T follicular helper cell (primary cell): ENCODE data around the gene RALY.
"Not testable (repeated sequence)": the region's sequence is repeated elsewhere in the genome, so short reads cannot be mapped to it uniquely, and the experiment has no call there.

ENCODE experiments used
- DNase-seq: peaks from one replicate; pipeline ENCODE4 v3.0.0-alpha.2; 2020; ENCODE audit warnings: low read depth

Gene RALY

DNA sequence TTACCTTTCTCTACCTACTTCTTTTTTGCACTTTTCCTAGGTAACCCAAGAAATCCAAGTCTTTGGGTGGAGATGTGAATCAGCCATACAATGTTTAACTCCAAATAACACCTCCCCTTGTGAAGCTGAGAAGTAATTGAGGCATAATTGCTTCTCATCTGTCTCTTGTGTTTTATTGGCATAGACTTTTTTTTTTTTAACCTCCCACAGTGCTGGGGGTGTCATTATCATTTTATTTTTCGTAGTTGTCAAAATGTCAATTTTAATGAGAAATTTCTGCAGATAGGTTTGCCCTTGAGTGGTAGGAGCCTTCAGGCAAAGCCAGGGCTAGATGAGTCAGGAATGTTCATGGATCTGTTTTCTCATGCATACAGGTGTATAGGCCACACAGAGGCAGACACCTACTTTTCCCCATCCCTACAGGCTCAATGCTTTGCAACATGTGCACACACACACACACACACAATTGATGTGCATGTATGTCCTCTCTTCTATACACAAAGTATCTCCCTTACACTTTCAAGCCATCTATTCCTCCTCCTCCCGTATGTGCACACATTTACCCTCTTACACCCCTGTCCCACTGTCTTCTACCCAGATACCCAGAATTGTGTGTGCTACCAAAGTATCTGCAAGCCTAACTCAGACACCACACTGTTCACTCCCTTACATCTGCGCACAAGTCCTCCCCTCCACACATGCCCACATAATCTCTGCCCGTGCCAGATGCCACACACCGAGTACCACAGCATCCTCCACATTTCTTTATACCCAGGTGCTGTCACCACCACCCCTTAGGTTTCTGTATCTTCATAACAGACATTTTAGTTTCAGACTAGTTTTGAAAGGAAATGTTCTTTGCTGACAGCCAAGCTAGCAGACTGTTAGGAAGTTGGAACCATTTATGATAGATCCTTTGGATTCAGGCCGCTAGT is 22.0 kb downstream of the RALY start:
- no peak for DNase-seq

DNA sequence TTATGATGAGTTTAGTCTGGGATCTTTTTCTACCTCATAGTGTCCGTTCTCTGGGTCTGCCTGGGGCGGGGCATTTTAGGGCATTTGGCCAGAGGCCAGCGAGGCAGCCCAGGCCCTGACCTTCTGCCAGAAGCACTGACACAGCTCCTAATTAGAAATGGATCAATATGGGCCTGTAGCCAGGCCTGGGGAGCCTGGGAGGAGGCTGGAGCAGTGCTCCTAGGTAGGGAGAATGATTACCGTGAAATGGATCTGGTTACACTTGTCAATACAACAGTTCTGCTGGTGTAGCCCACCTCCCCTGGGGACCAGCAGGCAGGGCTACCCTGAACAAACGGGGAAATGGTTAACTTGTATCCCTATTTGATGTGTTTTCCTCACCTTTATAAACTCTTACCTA is 23.0 kb downstream of the RALY start:
- no peak for DNase-seq

DNA sequence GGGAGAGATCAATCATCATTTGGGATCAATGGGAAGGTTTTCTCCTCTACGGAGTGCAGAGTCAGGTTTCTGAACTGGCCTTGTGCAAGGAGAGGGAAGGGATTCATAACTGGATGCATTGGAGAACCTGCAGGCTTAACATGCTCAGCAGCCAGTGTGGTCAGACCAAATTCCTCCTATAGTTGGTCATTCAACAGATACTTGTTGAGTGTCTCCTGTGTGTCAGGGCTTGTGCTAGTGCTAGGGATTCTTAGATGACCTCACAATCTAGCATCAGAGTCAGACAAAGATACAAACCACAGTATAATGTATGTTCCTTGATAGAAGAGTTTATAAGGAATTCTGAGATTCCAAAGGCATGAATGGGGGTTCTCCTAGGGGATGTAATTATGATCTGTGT is 23.9 kb downstream of the RALY start:
- DNase-seq, result no peak

DNA sequence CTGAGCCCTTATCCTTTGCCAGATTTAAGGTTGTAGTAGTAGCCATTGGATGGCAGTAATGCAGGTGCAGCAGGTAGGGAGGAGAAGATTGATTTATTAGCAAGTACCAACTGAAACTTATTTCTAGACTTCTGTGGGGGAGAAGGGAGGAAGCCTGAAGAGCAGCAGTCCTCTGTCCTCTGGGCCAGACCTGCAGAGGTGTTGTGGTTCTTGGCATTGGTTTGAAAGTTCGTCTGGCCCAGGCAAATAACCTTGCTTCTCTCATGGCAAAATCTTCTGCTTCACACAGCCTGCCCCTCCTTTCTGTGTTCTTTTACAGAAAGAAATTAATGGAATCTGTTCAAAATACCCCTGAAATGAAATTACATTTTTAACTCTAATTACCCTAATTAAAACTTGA is 24.5 kb downstream of the RALY start:
- DNase-seq, result no peak

DNA sequence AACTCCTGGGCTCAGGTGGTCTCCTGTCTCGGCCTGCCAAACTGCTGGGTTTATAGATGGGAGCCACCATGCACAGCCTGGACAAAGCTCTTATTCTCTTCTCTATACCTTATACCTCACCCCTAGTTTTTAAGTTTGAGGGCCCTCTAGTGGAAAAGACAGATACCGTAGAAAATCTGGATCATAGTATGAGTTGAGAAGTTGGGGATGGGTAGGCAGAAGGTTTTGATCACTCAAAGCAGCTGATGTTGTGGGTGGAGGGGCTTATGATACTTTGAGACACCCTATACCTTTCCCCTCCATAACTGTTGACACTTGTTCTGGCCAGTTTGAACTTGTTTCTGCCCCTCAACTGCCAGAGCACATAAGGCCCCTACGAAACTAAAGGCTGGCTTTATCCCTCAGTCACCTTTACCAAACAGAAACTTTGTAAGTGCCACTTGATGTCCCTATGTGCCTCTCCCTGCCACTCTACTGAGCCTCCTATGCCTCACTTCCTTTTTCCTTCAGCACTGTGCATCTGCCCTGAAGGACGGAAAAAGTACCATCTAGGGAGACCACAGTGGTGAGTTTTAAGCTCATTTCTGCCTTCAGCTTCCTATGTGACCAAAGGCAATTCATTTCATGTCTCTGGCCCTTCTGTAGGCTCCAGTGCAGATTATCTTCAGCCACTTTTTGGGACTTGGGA is 28.6 kb downstream of the RALY start:
- no peak for DNase-seq

DNA sequence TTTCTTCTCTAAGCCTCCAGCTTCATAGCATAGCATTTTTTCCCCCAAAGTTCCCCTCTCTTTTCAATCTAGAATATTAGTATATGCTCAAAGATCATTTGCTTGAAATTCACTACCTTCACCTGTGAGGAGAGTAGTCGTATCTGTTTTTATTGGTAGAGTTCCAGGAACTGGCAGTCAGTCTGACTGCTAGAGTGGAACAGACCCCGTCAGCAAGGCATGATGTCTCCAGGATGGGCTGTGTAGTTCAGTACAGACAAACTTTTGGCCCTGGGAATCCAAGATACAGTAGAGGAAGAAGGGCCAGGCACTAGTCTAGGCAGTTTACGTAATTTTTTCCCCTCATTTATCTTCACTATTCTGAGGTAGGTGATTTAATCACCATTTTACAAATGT is 29.1 kb downstream of the RALY start:
- DNase-seq, result no peak

DNA sequence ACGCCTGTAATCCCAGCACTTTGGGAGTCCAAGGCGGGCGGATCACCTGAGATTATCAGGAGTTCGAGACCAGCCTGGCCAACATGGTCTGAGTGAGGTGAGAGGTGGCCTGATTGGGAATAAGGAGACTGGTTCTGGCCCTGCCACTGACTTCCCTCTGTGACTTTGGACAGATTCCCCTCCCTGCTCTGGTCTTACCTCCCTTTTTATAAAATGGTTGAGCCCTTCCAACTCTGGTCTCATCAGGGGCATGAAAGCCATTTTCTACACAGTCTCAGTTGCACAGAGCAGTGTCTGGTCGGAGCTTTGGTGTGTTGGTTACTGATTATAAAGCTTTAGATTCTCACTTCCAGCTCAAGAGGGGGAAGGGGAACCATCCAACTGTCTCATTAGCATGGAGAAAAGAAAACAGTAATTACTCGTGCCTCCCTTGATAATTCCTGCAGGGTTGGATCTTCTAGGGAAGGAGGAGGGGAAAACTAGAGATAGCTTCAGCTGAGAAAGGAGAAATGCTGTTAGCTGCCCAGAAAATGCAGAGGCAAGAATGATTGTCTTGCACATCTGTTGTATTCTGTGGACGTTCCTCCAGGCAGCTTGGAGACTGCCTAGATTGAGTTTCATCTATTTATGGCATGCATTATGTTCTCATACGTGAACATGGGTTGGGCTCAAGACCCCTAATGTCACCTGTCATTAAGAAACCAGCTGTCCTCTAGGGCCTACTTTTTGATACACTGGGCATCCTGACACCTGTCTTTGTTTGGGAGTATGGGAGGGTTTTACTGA is 30.4 kb downstream of the RALY start:
- DNase-seq, result no peak

DNA sequence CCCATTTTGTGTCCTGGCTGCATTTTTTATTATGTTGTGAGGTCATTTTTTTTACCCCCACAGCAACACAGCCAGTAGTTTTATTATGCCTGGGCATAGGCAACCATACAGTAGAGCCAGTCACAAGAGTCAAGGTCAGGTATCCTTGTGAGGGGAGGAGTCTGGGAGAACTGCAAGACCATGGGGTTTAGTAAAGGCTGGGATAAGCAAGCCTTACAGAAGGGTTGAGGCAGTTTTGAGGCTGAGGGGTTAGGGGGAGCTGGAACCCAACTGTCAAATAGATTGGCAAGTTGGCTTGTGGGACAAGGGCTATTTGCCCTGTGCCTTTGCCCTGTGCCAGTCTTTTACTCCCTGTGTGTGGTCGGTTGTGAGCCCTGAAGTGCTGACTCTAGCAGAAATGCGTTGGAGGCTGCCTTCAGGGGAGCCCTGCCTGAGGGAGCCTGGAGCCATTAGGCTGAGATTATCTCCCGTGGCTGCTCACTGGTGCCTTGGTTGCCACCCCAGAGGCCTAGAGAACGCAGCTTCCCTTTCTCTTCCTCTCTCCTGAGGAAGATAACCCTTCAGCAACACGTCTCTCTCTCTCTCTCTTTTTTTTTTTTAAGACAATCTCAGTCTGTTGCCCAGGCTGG is 31.1 kb downstream of the RALY start:
- no peak for DNase-seq

DNA sequence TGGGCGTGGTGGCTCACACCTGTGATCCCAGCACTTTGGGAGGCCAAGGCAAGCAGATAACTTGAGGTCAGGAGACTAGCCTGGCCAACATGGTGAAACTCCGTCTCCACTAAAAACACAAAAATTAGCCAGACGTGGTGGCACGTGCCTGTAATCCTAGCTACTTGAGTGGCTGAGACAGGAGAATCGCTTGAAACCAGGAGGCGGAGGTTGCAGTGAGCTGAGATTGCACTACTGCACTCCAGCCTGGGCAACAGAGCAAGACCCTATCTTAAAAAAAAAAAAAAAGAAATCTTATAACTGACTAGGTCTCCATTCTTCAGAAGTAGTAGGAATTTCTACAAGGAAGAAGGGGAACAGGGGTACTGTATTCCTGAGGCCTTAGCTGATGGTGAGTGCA is 34.3 kb downstream of the RALY start:
- DNase-seq, result not testable (repeated sequence)

DNA sequence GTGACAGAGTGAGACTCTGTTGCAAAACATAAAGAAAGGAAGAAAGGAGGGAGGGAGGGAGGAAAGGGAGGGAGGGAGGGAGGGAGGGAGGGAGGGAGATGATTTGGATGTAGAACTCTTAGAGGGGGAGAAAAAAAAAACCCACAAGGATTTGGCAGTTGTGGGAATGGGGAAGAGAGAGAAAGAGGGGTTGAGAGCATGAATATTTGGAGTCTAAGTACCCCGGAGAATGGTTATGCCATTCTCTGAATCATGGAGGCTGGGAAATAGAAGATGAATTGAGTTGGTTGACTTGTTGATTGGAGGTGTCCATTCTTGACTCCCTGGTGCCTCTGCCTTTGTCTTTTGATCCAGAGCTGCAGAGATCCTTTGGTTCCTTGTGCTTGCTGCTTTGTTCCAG is 35.7 kb downstream of the RALY start:
- no peak for DNase-seq

DNA sequence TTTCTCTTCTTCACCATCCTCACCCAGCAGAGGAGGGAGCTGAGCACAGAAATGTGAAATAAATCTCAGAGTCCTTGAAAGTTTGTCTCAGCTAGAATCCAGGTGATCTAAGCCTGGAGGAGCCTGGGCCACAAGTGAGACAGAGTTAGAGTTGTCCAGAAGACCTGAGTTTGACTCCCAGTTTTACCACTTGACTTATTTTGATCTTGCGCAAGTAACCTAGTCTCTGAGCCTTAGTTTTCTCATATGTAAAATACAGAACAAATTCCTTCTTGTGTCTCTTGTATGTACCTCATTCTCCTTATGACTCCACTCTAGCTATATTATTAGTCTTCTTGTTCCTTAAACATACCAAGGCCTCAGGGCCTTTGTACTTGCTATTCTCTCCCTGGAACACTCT is 36.7 kb downstream of the RALY start:
- no peak for DNase-seq

DNA sequence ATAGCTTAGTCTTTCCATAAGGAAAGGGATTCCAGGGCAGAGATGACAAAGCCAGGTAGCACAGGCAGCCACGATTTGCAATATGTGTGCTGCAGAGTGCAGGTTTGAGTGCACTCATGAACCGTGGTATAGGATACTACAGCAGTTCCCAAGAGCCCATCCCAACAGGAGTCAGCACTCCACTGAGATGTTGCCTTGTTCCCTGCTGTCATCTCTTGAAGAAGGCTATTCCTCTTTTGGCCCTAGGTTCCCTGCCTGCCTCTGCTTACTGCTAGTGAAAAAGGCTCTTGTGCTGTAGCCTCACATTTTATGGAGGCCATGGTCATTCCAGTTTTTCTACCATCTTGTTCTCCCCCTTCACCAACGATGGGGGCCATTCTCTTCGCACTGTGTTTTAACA is 40.2 kb downstream of the RALY start:
- no peak for DNase-seq

DNA sequence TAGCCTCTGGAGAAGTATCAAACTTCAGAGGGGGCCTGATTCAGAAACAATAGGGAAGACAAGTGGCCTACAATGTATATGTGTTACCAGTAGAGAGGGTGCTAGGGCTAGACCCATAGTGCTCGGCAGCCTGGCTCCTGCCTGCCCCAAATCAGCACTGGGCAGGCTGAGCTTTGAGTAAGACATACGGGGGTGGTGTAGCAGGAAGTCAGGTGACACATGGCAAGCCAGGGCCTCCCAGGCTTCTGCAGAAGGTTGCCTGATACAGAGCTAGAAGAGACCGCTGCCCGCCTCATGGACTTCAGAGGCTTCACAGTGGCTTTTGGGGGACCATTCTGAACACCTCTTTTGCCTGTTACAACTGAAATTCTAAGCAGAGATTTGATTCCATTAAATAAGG is 43.4 kb downstream of the RALY start:
- peak; percentile 16 for DNase-seq

DNA sequence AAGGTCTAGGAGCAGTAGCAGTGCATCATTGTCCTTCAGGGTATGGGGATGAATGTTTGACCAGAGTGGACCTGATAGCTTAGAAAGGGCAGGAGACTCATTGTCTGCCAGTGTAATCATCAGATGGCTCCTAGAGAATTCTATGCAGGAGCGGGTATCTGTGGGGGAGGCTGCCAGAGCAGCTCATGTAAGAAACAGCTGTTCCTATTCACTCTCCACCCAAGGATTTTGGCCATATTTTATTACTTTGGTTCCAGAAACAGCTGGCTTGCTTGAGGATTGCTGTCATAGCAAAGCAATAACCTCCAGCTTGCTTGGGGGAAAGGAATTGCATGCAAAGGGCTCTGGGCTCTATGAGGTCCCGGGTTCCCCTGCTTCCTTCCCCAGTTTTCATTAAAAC is 44.1 kb downstream of the RALY start:
- DNase-seq, result no peak

DNA sequence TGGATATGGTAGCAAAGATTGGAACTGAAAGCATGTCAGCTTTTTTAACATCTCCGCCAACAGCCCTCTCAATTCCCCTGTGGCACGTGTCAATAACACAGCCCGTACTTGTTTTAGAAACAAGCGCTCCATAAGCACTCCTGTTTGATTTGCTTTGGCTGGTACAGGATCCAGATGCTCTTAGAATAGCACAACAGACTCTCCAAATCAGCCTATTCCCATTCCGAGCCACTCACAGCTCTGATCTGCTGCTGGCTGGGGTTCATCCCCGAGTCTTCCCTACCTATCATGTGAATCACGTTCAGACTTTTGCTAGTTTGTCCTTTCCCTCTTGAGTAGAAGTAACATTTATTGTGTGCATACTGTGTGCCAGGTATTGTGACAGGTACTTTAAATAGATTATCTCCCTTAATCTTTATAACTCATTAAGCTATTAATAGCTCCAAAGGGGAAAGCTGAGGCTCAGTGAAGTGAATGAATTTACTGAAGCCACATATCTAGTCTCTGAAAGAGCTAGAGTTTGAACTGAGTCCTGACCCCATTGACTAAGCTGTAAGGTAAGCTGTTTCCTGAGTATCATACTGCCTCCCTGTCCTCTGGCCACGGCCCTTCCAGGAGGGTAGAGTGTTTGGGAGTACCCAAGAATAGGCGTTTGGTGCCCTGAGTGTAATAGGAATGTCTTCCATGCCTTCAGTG is 46.7 kb downstream of the RALY start:
- DNase-seq, result no peak

DNA sequence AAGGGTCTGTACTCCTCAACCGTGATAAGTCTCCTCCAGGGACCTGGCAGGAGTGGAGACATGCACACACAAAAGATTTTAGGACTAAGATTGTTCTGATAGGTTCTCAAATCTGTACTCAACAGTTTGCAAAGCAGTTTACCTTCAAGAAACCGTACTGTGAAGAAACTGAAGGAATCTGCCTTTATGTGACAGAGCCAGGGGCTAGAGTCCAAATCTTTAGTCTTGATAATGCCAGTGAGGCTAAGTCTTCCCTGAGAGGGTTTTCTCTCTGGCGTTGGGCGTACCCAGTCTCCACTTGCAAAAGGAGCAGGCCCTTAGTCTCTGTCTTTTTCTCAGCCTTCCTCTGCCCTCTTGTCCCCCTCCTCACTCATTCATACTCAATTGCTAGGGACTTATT is 47.5 kb downstream of the RALY start:
- DNase-seq, result no peak

DNA sequence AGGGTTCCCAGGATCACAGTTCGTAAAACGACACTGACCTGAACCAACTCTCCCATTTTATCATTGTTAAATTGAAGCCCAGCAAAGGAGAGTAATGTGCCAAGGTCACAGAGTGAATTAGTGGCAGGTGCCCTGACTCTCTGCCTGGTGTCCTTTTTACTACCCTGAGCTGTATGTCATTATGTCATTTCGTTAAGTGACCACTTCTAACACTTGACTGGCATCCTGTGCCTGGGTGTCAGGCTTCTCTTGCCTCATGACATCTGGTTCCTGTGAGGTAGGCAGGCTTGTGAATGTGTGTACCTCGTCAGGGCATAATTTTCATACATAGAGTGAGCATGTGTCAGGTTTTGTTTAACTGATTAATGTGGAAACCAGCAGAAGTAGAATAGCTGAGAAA is 48.6 kb downstream of the RALY start:
- no peak for DNase-seq

DNA sequence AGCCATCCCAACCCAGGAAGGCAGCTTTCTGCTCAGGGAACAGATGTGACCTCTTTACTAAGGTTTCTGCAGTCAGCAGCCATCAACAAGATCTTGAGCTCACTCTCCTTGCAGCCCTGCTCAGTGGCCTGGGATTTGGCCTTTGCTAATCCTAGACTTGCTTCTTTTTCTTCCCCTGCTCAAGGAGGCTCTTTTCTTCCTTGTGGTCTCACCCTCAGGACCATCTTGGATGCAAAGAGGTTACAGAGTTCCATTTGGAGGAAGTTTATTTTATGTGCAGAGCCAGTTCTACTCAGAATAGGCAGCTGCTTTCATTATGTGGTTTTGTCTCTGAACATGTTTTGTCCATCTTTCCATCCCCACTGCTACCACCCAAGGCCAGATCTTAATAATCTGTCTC is 49.3 kb downstream of the RALY start:
- no peak for DNase-seq

DNA sequence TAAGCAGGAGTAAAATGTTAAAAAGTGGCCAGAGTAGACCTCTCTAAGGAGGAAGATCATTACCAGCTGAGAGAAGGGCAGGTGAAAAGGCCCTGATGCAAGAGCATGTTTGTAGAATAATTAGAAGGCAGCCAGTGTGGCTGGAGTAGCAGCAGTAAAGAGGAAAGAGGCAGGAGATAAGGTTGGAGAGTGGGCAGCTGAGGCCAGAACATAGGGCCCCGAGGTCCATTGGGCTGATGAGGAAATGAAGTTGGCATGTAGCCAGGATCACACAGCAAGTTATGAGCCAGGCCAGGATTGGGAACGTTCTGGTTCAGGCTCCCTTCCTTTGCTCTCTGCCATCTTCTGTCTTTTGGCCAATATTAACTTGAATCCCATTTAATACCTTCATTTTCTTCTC is 51.6 kb downstream of the RALY start:
- DNase-seq, result no peak

DNA sequence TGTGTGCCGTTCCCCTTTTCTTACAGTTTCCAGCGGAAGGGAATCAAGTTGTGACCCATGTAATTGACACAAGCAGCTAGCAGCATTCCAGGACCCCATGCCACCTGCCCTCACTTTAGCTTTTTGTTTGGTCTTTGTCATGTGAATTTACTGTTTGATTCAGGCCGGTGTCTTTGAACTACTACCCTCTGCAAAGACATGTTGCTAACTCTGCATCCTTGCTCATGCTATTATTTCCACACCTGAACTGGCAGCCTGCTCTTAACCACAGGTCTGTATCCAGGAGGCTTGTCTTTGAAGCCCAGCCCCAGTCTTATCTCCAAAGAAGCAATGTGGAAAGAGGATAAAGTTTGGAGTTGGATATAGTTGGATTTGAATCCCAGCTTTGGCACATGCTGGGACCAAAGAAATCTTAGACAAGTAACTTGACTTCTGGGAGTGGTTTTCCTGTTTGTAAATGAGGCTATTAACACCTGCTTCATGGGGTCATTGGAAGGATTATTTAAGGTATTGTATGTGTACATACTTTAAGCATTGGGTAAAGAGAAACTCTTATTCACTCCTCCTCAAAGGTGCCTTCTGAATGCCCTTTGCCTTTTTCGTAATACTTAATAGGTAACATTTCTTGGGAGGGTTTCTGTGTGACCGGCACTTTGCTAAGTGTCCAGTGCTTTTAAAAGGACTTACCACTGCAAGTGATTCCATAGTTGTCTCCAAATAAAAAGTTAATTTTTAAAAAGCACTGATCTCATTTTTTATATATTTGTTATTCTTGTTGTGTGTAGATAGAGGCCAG is 52.4 kb downstream of the RALY start:
- no peak for DNase-seq
